ENCODE measurements around the gene EGR2.

- TF ChIP-seq CTCF (IDR thresholded peaks at IDR 0.05) (no peak), TEAD4 (CRISPR knock-in tag; IDR thresholded peaks at IDR 0.05) (no peak), MAX (CRISPR knock-in tag; IDR thresholded peaks at IDR 0.05) (no peak)
Measured at GRCh38 chr10:62812672-62813439, 3.3 kb downstream of the EGR2 start.
